ENCODE results near the gene CASK. TPM values are rescaled to one million over a fixed set of nuclear protein-coding genes. Genes with fewer than 3 reads are reported as not detected.
"Not testable (repeated sequence)": the region's sequence is repeated elsewhere in the genome, so short reads cannot be mapped to it uniquely, and the experiment has no call there.

Gene CASK
- total and polyA plus RNA-seq, 9 of the 15 experiments (the other 6 are each of a cell fraction or from before 2014, with no cell fraction given), result 1.3 to 7.4 (median 5.2) TPM

GRCh38 chrX:41514179-41514578, 409.2 kb downstream of the CASK start:
- Histone ChIP-seq H3K9me1 (ENCODE audit: control insufficient read depth, insufficient read depth, low read length) (no peaks in the 10 kb centered on the region), H3K4me1 (replicated peaks in 1 of 2; ENCODE audit: control insufficient read depth in 2 of 2, insufficient read depth in 2 of 2, low read length in 2 of 2) (no peaks in the 10 kb centered on the region; a peak in 1 of 5 replicates), H3K4me2 (ENCODE audit: insufficient read depth, low read length) (no peak overlapping the region), H3K9ac (ENCODE audit: insufficient read depth in 1 of 2, low read depth in 2 of 2, low read length in 2 of 2) (no peak overlapping the region), H3K36me3 (ENCODE audit: control insufficient read depth, insufficient read depth, low read length) (no peaks in the 10 kb centered on the region), H4K20me1 (replicated peaks; ENCODE audit: control insufficient read depth, insufficient read depth, low read length) (no peaks in the 10 kb centered on the region), H3K27me3 (ENCODE audit: control insufficient read depth in 2 of 2, insufficient read depth in 2 of 2, low read length in 2 of 2) (no peaks in the 10 kb centered on the region; a peak in 1 of 5 replicates), H3K27ac (ENCODE audit: extremely low read depth, low read depth, low read length) (no peak overlapping the region), H3K4me3 (no peak overlapping the region), H3K79me2 (ENCODE audit: control insufficient read depth, insufficient read depth, low read length) (no peaks in the 10 kb centered on the region), H2AFZ (ENCODE audit: low read depth, low read length) (no peak overlapping the region), H3K9me3 (replicated peaks; ENCODE audit: control insufficient read depth, insufficient read depth, low read depth, low read length) (no peaks in the 10 kb centered on the region)
- BruUV-seq (replicated peaks), result no TSS peak
- TF ChIP-seq, protein P1, sequence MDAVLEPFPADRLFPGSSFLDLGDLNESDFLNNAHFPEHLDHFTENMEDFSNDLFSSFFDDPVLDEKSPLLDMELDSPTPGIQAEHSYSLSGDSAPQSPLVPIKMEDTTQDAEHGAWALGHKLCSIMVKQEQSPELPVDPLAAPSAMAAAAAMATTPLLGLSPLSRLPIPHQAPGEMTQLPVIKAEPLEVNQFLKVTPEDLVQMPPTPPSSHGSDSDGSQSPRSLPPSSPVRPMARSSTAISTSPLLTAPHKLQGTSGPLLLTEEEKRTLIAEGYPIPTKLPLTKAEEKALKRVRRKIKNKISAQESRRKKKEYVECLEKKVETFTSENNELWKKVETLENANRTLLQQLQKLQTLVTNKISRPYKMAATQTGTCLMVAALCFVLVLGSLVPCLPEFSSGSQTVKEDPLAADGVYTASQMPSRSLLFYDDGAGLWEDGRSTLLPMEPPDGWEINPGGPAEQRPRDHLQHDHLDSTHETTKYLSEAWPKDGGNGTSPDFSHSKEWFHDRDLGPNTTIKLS (IDR thresholded peaks at IDR 0.05; ENCODE audit: borderline replicate concordance, low read depth), result no peak
- TF ChIP-seq, protein P2, sequence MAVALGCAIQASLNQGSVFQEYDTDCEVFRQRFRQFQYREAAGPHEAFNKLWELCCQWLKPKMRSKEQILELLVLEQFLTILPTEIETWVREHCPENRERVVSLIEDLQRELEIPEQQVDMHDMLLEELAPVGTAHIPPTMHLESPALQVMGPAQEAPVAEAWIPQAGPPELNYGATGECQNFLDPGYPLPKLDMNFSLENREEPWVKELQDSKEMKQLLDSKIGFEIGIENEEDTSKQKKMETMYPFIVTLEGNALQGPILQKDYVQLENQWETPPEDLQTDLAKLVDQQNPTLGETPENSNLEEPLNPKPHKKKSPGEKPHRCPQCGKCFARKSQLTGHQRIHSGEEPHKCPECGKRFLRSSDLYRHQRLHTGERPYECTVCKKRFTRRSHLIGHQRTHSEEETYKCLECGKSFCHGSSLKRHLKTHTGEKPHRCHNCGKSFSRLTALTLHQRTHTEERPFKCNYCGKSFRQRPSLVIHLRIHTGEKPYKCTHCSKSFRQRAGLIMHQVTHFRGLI (CRISPR knock-in tag; IDR thresholded peaks at IDR 0.05), result no peak
- TF ChIP-seq SP1 (CRISPR knock-in tag; IDR thresholded peaks at IDR 0.05) (no peak), GTF2E2 (tag; IDR thresholded peaks at IDR 0.05) (no peak), HNRNPLL (IDR thresholded peaks at IDR 0.05; ENCODE audit: low read depth, low read length, poor library complexity, severe bottlenecking) (no peak), ZNF830 (CRISPR knock-in tag; IDR thresholded peaks at IDR 0.05) (no peak)
- DNase-seq (ENCODE audit: extremely low read depth in 1 of 4, low spot score in 3 of 4), result no peak
- FAIRE-seq, result no peak
- no peak for ATAC-seq
- intact Hi-C loops (cut with micrococcal nuclease) (no loop called here), in situ Hi-C loops (cut with MboI) (no loop called here)
- POLR2A ChIA-PET, result no interaction called here
- 17% methylated on average over 8 of the region's 9 CpGs for WGBS (ENCODE audit: insufficient coverage, low coverage, missing lambda C conversion rate)
- CTCF ChIA-PET (ENCODE audit: low intra/inter-chr PET ratio), result no interaction called here

GRCh38 chrX:41512853-41513252, 410.5 kb downstream of the CASK start:
- BruUV-seq (replicated peaks); intact Hi-C loops (cut with micrococcal nuclease): not testable (repeated sequence)

More at GRCh38 chrX:41512853-41513252, 410.5 kb downstream of the CASK start:
- H3K9me3 ChIP-seq (replicated peaks; ENCODE audit: control insufficient read depth, insufficient read depth, low read depth, low read length); ATAC-seq; H3K4me1 ChIP-seq (replicated peaks in 1 of 2; ENCODE audit: control insufficient read depth in 2 of 2, insufficient read depth in 2 of 2, low read length in 2 of 2); H4K20me1 ChIP-seq (replicated peaks; ENCODE audit: control insufficient read depth, insufficient read depth, low read length); H3K27ac ChIP-seq (ENCODE audit: extremely low read depth, low read depth, low read length); FAIRE-seq; H3K79me2 ChIP-seq (ENCODE audit: control insufficient read depth, insufficient read depth, low read length); H3K9ac ChIP-seq (ENCODE audit: insufficient read depth in 1 of 2, low read depth in 2 of 2, low read length in 2 of 2); H3K36me3 ChIP-seq (ENCODE audit: control insufficient read depth, insufficient read depth, low read length); DNase-seq (ENCODE audit: extremely low read depth in 1 of 4, low spot score in 3 of 4); in situ Hi-C loops (cut with MboI); H3K27me3 ChIP-seq (ENCODE audit: control insufficient read depth in 2 of 2, insufficient read depth in 2 of 2, low read length in 2 of 2); H3K4me3 ChIP-seq; CTCF ChIA-PET (ENCODE audit: low intra/inter-chr PET ratio); H3K4me2 ChIP-seq (ENCODE audit: insufficient read depth, low read length); H2AFZ ChIP-seq (ENCODE audit: low read depth, low read length); H3K9me1 ChIP-seq (ENCODE audit: control insufficient read depth, insufficient read depth, low read length); POLR2A ChIA-PET: not testable (repeated sequence)
- 6% methylated on average over 3 of the region's 7 CpGs for WGBS (ENCODE audit: insufficient coverage, low coverage, missing lambda C conversion rate)
